Effector memory CD8-positive, alpha-beta T cell (primary cell): Measurements from ENCODE around the gene MPDZ.

ENCODE experiments used
- ATAC-seq: fragments of 150-1000 bp; cut with Tn5 transposase; replicated peaks from 2 replicates; pipeline ENCODE4 v1.10.0; 2021; ENCODE audit warnings: mild to moderate bottlenecking, moderate library complexity
- DNase-seq, 3 experiments: peaks; one replicate each; pipeline ENCODE4 v3.0.0; 2021
- H3K27ac Mint-ChIP-seq, 2 donors: one replicate each; pipeline ENCODE4 v1.8.0; 2022; ENCODE audit warnings: mild to moderate bottlenecking in 2 of 2, mixed read lengths in 2 of 2, moderate library complexity in 2 of 2
- H3K27me3 Mint-ChIP-seq, 2 donors: one replicate each; pipeline ENCODE4 v1.8.0; 2022; ENCODE audit warnings: mixed read lengths in 2 of 2
- H3K36me3 Mint-ChIP-seq: one replicate; pipeline ENCODE4 v1.8.0; 2022; ENCODE audit warnings: mild to moderate bottlenecking, moderate library complexity, mixed read lengths; ENCODE audit not compliant: insufficient read depth
- H3K4me1 Mint-ChIP-seq, 2 donors: one replicate each; pipeline ENCODE4 v1.8.0; 2022; ENCODE audit warnings: low read depth in 2 of 2, mixed read lengths in 2 of 2
- H3K4me3 Mint-ChIP-seq, 2 donors: one replicate each; pipeline ENCODE4 v1.8.0; 2022; ENCODE audit warnings: mild to moderate bottlenecking in 2 of 2, mixed read lengths in 2 of 2, moderate library complexity in 2 of 2
- H3K9me3 Mint-ChIP-seq, 2 donors: one replicate each; pipeline ENCODE4 v1.8.0; 2022; ENCODE audit warnings: mixed read lengths in 2 of 2
- total RNA-seq, 9 experiments: gene quantifications; one replicate each; lab custom pipeline; 2026; lab: John Stamatoyannopoulos, UW

Gene MPDZ
- total RNA-seq = 0 to 2.3 (median 0) reads per million in 9 experiments

GRCh38 chr9:13279284-13280141 is at the start of gene MPDZ:
Gene MPDZ (minus strand): TSS chr9:13279692. CDS start chr9:13250315, 29,377 bp downstream.
- H3K4me1 Mint-ChIP-seq = no peaks in the 10 kb centered on the region
- no peaks in the 10 kb centered on the region for H3K36me3 Mint-ChIP-seq
- ATAC-seq = no peak
- no peak within 1 kb of the TSS for H3K4me3 Mint-ChIP-seq
- peaks cover 7 to 11% of the 10 kb centered on the region in 2 donors for H3K9me3 Mint-ChIP-seq
- no peak within 1 kb of the TSS for H3K27ac Mint-ChIP-seq
- no peak for DNase-seq
- peaks cover 0 to 8% of the 10 kb centered on the region in 2 donors for H3K27me3 Mint-ChIP-seq

GRCh38 chr9:13324988-13325387 is 45.5 kb upstream of the MPDZ start:
- Mint-ChIP-seq H3K4me1 (no peaks in the 10 kb centered on the region), H3K36me3 (no peaks in the 10 kb centered on the region), H3K27ac (no peak overlapping the region), H3K9me3 (peaks cover 9 to 28% of the 10 kb centered on the region in 2 donors), H3K4me3 (no peak overlapping the region), H3K27me3 (no peaks in the 10 kb centered on the region)
- DNase-seq (no peak), ATAC-seq (no peak)

- H3K4me3 Mint-ChIP-seq = no peak overlapping the region
- H3K27ac Mint-ChIP-seq = no peak overlapping the region
- no peaks in the 10 kb centered on the region for H3K27me3 Mint-ChIP-seq
- ATAC-seq = no peak
- no peak for DNase-seq
- H3K4me1 Mint-ChIP-seq = no peaks in the 10 kb centered on the region
- H3K9me3 Mint-ChIP-seq = peaks cover 9 to 23% of the 10 kb centered on the region in 2 donors
- no peaks in the 10 kb centered on the region for H3K36me3 Mint-ChIP-seq
Observed at GRCh38 chr9:13322828-13323550, 43.5 kb upstream of the MPDZ start.

GRCh38 chr9:13318027-13318426 is 38.5 kb upstream of the MPDZ start:
- H3K9me3 Mint-ChIP-seq = peaks cover 9 to 11% of the 10 kb centered on the region in 2 donors
- no peaks in the 10 kb centered on the region for H3K36me3 Mint-ChIP-seq
- ATAC-seq = no peak
- no peaks in the 10 kb centered on the region for H3K4me1 Mint-ChIP-seq
- H3K27ac Mint-ChIP-seq = no peak overlapping the region
- H3K27me3 Mint-ChIP-seq = no peaks in the 10 kb centered on the region
- no peak for DNase-seq
- H3K4me3 Mint-ChIP-seq = no peak overlapping the region

GRCh38 chr9:13296972-13297371 is 17.5 kb upstream of the MPDZ start:
- Mint-ChIP-seq H3K36me3 (no peaks in the 10 kb centered on the region), H3K27me3 (no peaks in the 10 kb centered on the region), H3K4me1 (no peaks in the 10 kb centered on the region), H3K9me3 (peaks cover 8 to 14% of the 10 kb centered on the region in 2 donors), H3K27ac (no peak overlapping the region), H3K4me3 (no peak overlapping the region)
- ATAC-seq = no peak
- no peak for DNase-seq

GRCh38 chr9:13295556-13295955 is 16.1 kb upstream of the MPDZ start:
- Mint-ChIP-seq H3K27ac (no peak overlapping the region), H3K4me3 (no peak overlapping the region), H3K4me1 (no peaks in the 10 kb centered on the region), H3K9me3 (peaks cover 8 to 14% of the 10 kb centered on the region in 2 donors), H3K36me3 (no peaks in the 10 kb centered on the region), H3K27me3 (no peaks in the 10 kb centered on the region)
- no peak for DNase-seq
- no peak for ATAC-seq

GRCh38 chr9:13292782-13293181 is 13.3 kb upstream of the MPDZ start:
- Mint-ChIP-seq H3K9me3 (peaks cover 0 to 17% of the 10 kb centered on the region in 2 donors), H3K36me3 (no peaks in the 10 kb centered on the region), H3K4me3 (no peak overlapping the region), H3K4me1 (no peaks in the 10 kb centered on the region), H3K27me3 (no peaks in the 10 kb centered on the region), H3K27ac (peak overlapping the region in 1 of 2 donors; percentile 39)
- ATAC-seq = no peak
- no peak for DNase-seq

- Mint-ChIP-seq H3K36me3 (no peaks in the 10 kb centered on the region), H3K4me1 (no peaks in the 10 kb centered on the region), H3K9me3 (peaks cover 0 to 17% of the 10 kb centered on the region in 2 donors), H3K27ac (no peak overlapping the region), H3K4me3 (no peak overlapping the region), H3K27me3 (no peaks in the 10 kb centered on the region)
- no peak for DNase-seq
- no peak for ATAC-seq
Observed at GRCh38 chr9:13292158-13292557, 12.7 kb upstream of the MPDZ start.

GRCh38 chr9:13291718-13292117 is 12.2 kb upstream of the MPDZ start:
- Mint-ChIP-seq H3K27ac (no peak overlapping the region), H3K36me3 (no peaks in the 10 kb centered on the region), H3K9me3 (peaks cover 0 to 16% of the 10 kb centered on the region in 2 donors), H3K27me3 (no peaks in the 10 kb centered on the region), H3K4me1 (no peaks in the 10 kb centered on the region), H3K4me3 (no peak overlapping the region)
- DNase-seq = no peak
- no peak for ATAC-seq

GRCh38 chr9:13284011-13284410 is 4.5 kb upstream of the MPDZ start:
- ATAC-seq (no peak), DNase-seq (no peak)
- H3K4me1 Mint-ChIP-seq = no peaks in the 10 kb centered on the region
- H3K27ac Mint-ChIP-seq = no peak overlapping the region
- H3K36me3 Mint-ChIP-seq = no peaks in the 10 kb centered on the region
- H3K9me3 Mint-ChIP-seq = peaks cover 16 to 25% of the 10 kb centered on the region in 2 donors
- no peaks in the 10 kb centered on the region for H3K27me3 Mint-ChIP-seq
- no peak overlapping the region for H3K4me3 Mint-ChIP-seq

- Mint-ChIP-seq H3K9me3 (peaks cover 16 to 20% of the 10 kb centered on the region in 2 donors), H3K4me3 (no peak overlapping the region), H3K27me3 (peaks cover 0 to 7% of the 10 kb centered on the region in 2 donors), H3K27ac (no peak overlapping the region), H3K36me3 (no peaks in the 10 kb centered on the region), H3K4me1 (no peaks in the 10 kb centered on the region)
- ATAC-seq (no peak), DNase-seq (no peak)
Observed at GRCh38 chr9:13282998-13283397, 3.5 kb upstream of the MPDZ start.

- Mint-ChIP-seq H3K27me3 (peaks cover 0 to 8% of the 10 kb centered on the region in 2 donors), H3K4me1 (no peaks in the 10 kb centered on the region), H3K36me3 (no peaks in the 10 kb centered on the region), H3K4me3 (no peak overlapping the region), H3K9me3 (peaks cover 16 to 21% of the 10 kb centered on the region in 2 donors), H3K27ac (no peak overlapping the region)
- ATAC-seq (no peak), DNase-seq (no peak)
Observed at GRCh38 chr9:13281356-13282016, 2.0 kb upstream of the MPDZ start.
